PC-3 (cell line): ENCODE results near the gene RAD17.

Experiments
- CTCF ChIP-seq: fragments of 300-600 bp; sonication (generic); conservative IDR thresholded peaks from 2 replicates; pipeline ENCODE4 v1.5.1; 2017; ENCODE audit warnings: antibody characterized with exemption, low read depth, mild to moderate bottlenecking, low read length
- EZH2 ChIP-seq: fragments of 300-600 bp; sonication (generic); IDR thresholded peaks from one replicate; pipeline ENCODE4 v1.6.1; 2017; ENCODE audit warnings: antibody characterized with exemption, mild to moderate bottlenecking, low read length; ENCODE audit not compliant: unreplicated experiment
- EZH2phosphoT487 ChIP-seq: fragments of 300-600 bp; sonication (generic); IDR thresholded peaks from 2 replicates; pipeline ENCODE4 v1.6.1; 2018; ENCODE audit warnings: mild to moderate bottlenecking, antibody characterized with exemption, low read length, borderline replicate concordance

DNA sequence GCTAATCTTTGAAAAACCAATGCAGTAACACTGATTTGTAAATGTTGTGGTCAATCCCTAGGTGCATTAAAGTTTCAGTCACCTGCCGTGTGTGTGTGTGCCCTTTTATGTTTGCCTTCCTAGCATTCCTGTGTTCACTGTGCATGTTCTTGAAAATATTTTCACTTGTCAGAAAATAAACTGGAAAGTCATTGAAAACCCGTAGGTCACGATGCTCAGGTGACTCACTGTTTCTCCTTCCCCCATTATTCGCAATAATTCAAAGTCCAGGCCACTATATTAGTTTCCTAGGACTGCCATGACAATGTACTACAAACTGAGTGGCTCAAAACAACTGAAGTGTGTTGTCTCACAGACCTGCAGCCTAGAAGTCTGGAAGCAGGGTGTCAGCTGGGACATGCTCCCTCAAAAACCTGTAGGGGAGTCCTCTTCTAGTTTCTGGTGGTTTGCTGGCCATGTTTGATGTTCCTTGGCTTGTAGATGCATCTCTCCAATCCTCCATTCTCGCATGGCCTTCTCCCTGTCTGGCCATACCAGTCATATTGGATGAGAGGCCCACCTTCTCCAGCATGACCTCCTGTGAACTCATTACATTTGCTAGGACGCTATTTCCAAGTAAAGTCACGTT lies 74.6 kb downstream of the RAD17 start:
- TF ChIP-seq CTCF (no peak), EZH2 (no peak), EZH2phosphoT487 (no peak)
